Liver (tissue), 9 donors: ENCODE data around the gene CSNK1G1. TPM values are rescaled to one million over a fixed set of nuclear protein-coding genes. Genes with fewer than 3 reads are reported as not detected.

Experiments
- DNase-seq: peaks from one replicate; pipeline ENCODE4 v3.0.0-alpha.2; 2017; ENCODE audit warnings: low spot score
- H3K27ac ChIP-seq, 2 donors: one replicate each; pipeline ENCODE4 v1.7.0; 2013; ENCODE audit warnings: inconsistent platforms in 2 of 2, low read length in 2 of 2, control low read depth in 1 of 2, low read depth in 1 of 2, mild to moderate bottlenecking in 1 of 2
- H3K27me3 ChIP-seq, 4 donors: one replicate each; pipeline versions ENCODE4 v1.6.1 to v1.7.0; 2013; ENCODE audit warnings: low read length in 3 of 4, inconsistent platforms in 1 of 4, mild to moderate bottlenecking in 1 of 4, moderate library complexity in 1 of 4; ENCODE audit not compliant: control insufficient read depth in 4 of 4, insufficient read depth in 4 of 4
- H3K36me3 ChIP-seq, 4 donors: one replicate each; pipeline versions ENCODE4 v1.6.1 to v1.7.0; 2013; ENCODE audit warnings: low read length in 3 of 4, mild to moderate bottlenecking in 3 of 4, low read depth in 1 of 4, moderate library complexity in 1 of 4; ENCODE audit not compliant: control insufficient read depth in 4 of 4, insufficient read depth in 3 of 4
- H3K4me1 ChIP-seq, 4 donors: one replicate each; pipeline versions ENCODE4 v1.6.1 to v1.7.0; 2013; ENCODE audit warnings: low read length in 3 of 4, mild to moderate bottlenecking in 3 of 4, moderate library complexity in 1 of 4; ENCODE audit not compliant: control insufficient read depth in 4 of 4, insufficient read depth in 4 of 4
- H3K4me3 ChIP-seq, 3 donors: one replicate each; pipeline versions ENCODE4 v1.6.1 to v1.7.0; 2013; ENCODE audit warnings: low read length in 3 of 3, control low read depth in 1 of 3, low read depth in 1 of 3, mild to moderate bottlenecking in 1 of 3
- H3K9ac ChIP-seq, 2 donors: one replicate each; pipeline ENCODE4 v1.7.0; 2013; ENCODE audit warnings: low read length in 2 of 2, mild to moderate bottlenecking in 2 of 2, moderate library complexity in 2 of 2, control low read depth in 1 of 2, low read depth in 1 of 2
- H3K9me3 ChIP-seq, 4 donors: one replicate each; pipeline versions ENCODE4 v1.6.1 to v1.7.0; 2013; ENCODE audit warnings: low read length in 3 of 4; ENCODE audit not compliant: control insufficient read depth in 4 of 4
- EGR1 ChIP-seq, 2 donors: IDR thresholded peaks; 2 replicates each; pipeline ENCODE4 v1.6.1; 2016 to 2018; ENCODE audit warnings: antibody characterized with exemption in 2 of 2, low read depth in 2 of 2
- FOXA1 ChIP-seq: IDR thresholded peaks from 2 replicates; pipeline ENCODE4 v1.6.1; 2016; ENCODE audit warnings: antibody characterized with exemption
- FOXA2 ChIP-seq: IDR thresholded peaks from 2 replicates; pipeline ENCODE4 v1.6.1; 2016; ENCODE audit warnings: antibody characterized with exemption
- GABPA ChIP-seq, 2 donors: IDR thresholded peaks in 1 of 2; conservative IDR thresholded peaks in 1 of 2; 2 replicates each; pipeline ENCODE4 v1.6.1; 2016; ENCODE audit warnings: antibody characterized with exemption in 2 of 2, mild to moderate bottlenecking in 1 of 2, moderate library complexity in 1 of 2
- HNF4A ChIP-seq, 2 donors: conservative IDR thresholded peaks; 2 replicates each; pipeline ENCODE4 v1.6.1; 2016; ENCODE audit warnings: antibody characterized with exemption in 2 of 2, mild to moderate bottlenecking in 2 of 2
- HNF4G ChIP-seq: IDR thresholded peaks from 2 replicates; pipeline ENCODE4 v1.6.1; 2016; ENCODE audit warnings: antibody characterized with exemption
- JUND ChIP-seq, 2 donors: IDR thresholded peaks; 2 replicates each; pipeline ENCODE4 v1.6.1; 2016; ENCODE audit warnings: antibody characterized with exemption in 2 of 2
- NR2F2 ChIP-seq: IDR thresholded peaks from 2 replicates; pipeline ENCODE4 v1.6.1; 2016; ENCODE audit warnings: antibody characterized with exemption
- RAD21 ChIP-seq, 2 donors: IDR thresholded peaks; 2 replicates each; pipeline ENCODE4 v1.6.1; 2016; ENCODE audit warnings: antibody characterized with exemption in 2 of 2, mild to moderate bottlenecking in 2 of 2
- RXRA ChIP-seq, 2 donors: IDR thresholded peaks; 2 replicates each; pipeline ENCODE4 v1.6.1; 2017 to 2018; ENCODE audit warnings: antibody characterized with exemption in 2 of 2, mild to moderate bottlenecking in 1 of 2
- SP1 ChIP-seq: IDR thresholded peaks from 2 replicates; pipeline ENCODE4 v1.6.1; 2018; ENCODE audit warnings: antibody characterized with exemption, mild to moderate bottlenecking
- TAF1 ChIP-seq: conservative IDR thresholded peaks from 2 replicates; pipeline ENCODE4 v1.6.1; 2016; ENCODE audit warnings: antibody characterized with exemption, mild to moderate bottlenecking
- YY1 ChIP-seq: IDR thresholded peaks from 2 replicates; pipeline ENCODE4 v1.6.1; 2016; ENCODE audit warnings: antibody characterized with exemption, mild to moderate bottlenecking
- WGBS: extraction: QIAGEN DNeasy Blood & Tissue Kit; methylation state at CpG from one replicate; pipeline ENCODE4 v1.1.7; 2013; 5-methylcytosine and 5-hydroxymethylcytosine counted together
- polyA plus RNA-seq, 2 donors: library from polyadenylated mRNA; stranded (reverse) in 1 of 2; unstranded in 1 of 2; fragments of 200-250 nt in 1 of 2; fragments of >200 nt in 1 of 2; fragmentation: Nextera tagmentation in 1 of 2; extraction: Ambion mirVana in 1 of 2; gene quantifications; one replicate each; pipeline versions ENCODE4 v1.2.1 to v1.2.3, GENCODE V29; 2013 to 2015
- total RNA-seq, 2 donors: library from RNA; depleted of rRNA; stranded (reverse); fragments of >200 nt; gene quantifications; one replicate each; pipeline ENCODE4 v1.2.3, GENCODE V29; 2014
- TF ChIP-seq, protein P1 (sequence below): IDR thresholded peaks from 2 replicates; pipeline ENCODE4 v1.6.1; 2016; ENCODE audit warnings: antibody characterized with exemption, mild to moderate bottlenecking
- TF ChIP-seq, protein P2 (sequence below): fragments of 150-350 bp; IDR thresholded peaks from 2 replicates; pipeline ENCODE4 v1.5.1; 2017; ENCODE audit warnings: improper control_type of control experiment, low read depth, low read length; ENCODE audit not compliant: missing input control
- TF ChIP-seq, protein P3 (sequence below): IDR thresholded peaks from 2 replicates; pipeline ENCODE4 v1.6.1; 2016; ENCODE audit warnings: antibody characterized with exemption
- TF ChIP-seq, protein P4 (sequence below): IDR thresholded peaks from 2 replicates; pipeline ENCODE4 v1.6.1; 2016; ENCODE audit warnings: antibody characterized with exemption
- donor health status: healthy.
- donor health status: healthy.
- donor health status: healthy.
- donor health status: healthy.
- donor health status: healthy.

Gene CSNK1G1
- total and polyA plus RNA-seq, 4 donors, result 1.7 to 9.1 (median 5.8) TPM

DNA sequence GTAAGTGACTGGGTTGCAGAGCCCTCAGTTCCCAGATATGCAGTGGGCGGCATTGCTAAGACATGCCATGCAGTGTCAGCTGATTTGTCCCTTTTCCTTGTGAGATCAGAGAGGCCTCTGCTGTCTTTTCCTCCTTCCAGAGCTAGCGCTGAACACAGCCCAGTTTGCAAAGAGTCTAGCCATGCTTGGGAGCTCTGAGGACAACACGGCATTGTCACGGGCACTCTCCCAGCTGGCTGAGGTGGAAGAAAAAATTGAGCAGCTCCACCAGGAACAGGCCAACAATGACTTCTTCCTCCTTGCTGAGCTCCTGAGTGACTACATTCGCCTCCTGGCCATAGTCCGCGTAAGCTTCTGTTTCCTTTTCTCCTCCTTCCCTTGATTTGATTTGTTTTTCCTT is 224.4 kb downstream of the CSNK1G1 start:
- H3K4me3 ChIP-seq, result no peak overlapping the region
- 94% methylated on average over 7 of the region's 7 CpGs for WGBS
- H3K36me3 ChIP-seq, result peaks cover 21 to 86% (median 76%) of the 10 kb centered on the region in 4 donors
- no peaks in the 10 kb centered on the region for H3K4me1 ChIP-seq
- no peaks in the 10 kb centered on the region for H3K27me3 ChIP-seq
- H3K9ac ChIP-seq, result no peak overlapping the region
- TF ChIP-seq, protein P1, sequence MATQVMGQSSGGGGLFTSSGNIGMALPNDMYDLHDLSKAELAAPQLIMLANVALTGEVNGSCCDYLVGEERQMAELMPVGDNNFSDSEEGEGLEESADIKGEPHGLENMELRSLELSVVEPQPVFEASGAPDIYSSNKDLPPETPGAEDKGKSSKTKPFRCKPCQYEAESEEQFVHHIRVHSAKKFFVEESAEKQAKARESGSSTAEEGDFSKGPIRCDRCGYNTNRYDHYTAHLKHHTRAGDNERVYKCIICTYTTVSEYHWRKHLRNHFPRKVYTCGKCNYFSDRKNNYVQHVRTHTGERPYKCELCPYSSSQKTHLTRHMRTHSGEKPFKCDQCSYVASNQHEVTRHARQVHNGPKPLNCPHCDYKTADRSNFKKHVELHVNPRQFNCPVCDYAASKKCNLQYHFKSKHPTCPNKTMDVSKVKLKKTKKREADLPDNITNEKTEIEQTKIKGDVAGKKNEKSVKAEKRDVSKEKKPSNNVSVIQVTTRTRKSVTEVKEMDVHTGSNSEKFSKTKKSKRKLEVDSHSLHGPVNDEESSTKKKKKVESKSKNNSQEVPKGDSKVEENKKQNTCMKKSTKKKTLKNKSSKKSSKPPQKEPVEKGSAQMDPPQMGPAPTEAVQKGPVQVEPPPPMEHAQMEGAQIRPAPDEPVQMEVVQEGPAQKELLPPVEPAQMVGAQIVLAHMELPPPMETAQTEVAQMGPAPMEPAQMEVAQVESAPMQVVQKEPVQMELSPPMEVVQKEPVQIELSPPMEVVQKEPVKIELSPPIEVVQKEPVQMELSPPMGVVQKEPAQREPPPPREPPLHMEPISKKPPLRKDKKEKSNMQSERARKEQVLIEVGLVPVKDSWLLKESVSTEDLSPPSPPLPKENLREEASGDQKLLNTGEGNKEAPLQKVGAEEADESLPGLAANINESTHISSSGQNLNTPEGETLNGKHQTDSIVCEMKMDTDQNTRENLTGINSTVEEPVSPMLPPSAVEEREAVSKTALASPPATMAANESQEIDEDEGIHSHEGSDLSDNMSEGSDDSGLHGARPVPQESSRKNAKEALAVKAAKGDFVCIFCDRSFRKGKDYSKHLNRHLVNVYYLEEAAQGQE, result no peak
- TF ChIP-seq, protein P2, sequence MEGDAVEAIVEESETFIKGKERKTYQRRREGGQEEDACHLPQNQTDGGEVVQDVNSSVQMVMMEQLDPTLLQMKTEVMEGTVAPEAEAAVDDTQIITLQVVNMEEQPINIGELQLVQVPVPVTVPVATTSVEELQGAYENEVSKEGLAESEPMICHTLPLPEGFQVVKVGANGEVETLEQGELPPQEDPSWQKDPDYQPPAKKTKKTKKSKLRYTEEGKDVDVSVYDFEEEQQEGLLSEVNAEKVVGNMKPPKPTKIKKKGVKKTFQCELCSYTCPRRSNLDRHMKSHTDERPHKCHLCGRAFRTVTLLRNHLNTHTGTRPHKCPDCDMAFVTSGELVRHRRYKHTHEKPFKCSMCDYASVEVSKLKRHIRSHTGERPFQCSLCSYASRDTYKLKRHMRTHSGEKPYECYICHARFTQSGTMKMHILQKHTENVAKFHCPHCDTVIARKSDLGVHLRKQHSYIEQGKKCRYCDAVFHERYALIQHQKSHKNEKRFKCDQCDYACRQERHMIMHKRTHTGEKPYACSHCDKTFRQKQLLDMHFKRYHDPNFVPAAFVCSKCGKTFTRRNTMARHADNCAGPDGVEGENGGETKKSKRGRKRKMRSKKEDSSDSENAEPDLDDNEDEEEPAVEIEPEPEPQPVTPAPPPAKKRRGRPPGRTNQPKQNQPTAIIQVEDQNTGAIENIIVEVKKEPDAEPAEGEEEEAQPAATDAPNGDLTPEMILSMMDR, result no peak
- no peak overlapping the region for H3K27ac ChIP-seq
- DNase-seq, result no peak
- no peaks in the 10 kb centered on the region for H3K9me3 ChIP-seq

DNA sequence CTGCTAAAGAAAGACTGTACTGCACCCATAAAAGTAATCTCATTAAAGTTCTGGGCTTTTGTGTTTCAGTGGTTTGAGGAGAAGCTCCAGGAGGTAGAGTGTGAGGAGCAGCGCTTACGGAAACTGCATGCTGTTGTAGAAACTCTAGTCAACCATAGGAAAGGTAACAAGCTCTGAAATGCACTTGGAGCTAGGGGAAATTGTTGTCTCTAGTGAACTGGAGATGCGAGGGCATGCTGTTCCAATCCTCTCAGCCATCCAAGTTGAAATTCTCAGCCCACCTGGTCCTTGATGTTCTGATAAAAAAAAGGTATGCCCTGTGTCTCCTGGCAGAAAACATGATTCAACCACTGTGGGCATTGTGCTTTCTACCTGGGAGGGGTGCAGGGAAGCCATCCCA is 225.8 kb downstream of the CSNK1G1 start:
- Histone ChIP-seq H3K36me3 (peaks cover 24 to 82% (median 75%) of the 10 kb centered on the region in 4 donors), H3K9ac (no peak overlapping the region), H3K27ac (no peak overlapping the region), H3K9me3 (no peaks in the 10 kb centered on the region), H3K4me3 (no peak overlapping the region), H3K27me3 (no peaks in the 10 kb centered on the region), H3K4me1 (no peaks in the 10 kb centered on the region)
- no peak for DNase-seq
- WGBS, result over 99% methylated on average over 3 of the region's 3 CpGs
- TF ChIP-seq, protein P3, sequence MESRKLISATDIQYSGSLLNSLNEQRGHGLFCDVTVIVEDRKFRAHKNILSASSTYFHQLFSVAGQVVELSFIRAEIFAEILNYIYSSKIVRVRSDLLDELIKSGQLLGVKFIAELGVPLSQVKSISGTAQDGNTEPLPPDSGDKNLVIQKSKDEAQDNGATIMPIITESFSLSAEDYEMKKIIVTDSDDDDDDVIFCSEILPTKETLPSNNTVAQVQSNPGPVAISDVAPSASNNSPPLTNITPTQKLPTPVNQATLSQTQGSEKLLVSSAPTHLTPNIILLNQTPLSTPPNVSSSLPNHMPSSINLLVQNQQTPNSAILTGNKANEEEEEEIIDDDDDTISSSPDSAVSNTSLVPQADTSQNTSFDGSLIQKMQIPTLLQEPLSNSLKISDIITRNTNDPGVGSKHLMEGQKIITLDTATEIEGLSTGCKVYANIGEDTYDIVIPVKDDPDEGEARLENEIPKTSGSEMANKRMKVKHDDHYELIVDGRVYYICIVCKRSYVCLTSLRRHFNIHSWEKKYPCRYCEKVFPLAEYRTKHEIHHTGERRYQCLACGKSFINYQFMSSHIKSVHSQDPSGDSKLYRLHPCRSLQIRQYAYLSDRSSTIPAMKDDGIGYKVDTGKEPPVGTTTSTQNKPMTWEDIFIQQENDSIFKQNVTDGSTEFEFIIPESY, result no peak
- TF ChIP-seq FOXA2, result no peak
- TF ChIP-seq HNF4G, result no peak
- no peak for TF ChIP-seq JUND (IDR thresholded peaks at IDR 0.05)
- TF ChIP-seq, protein P2, result no peak
- no peak for TF ChIP-seq NR2F2
- no peak for TF ChIP-seq HNF4A (conservative IDR thresholded peaks at IDR 0.05)
- TF ChIP-seq YY1, result no peak
- TF ChIP-seq RAD21 (IDR thresholded peaks at IDR 0.05), result no peak
- no peak for TF ChIP-seq FOXA1
- TF ChIP-seq, protein P1, result no peak
- TF ChIP-seq, protein P4, sequence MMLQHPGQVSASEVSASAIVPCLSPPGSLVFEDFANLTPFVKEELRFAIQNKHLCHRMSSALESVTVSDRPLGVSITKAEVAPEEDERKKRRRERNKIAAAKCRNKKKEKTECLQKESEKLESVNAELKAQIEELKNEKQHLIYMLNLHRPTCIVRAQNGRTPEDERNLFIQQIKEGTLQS, result no peak
- TF ChIP-seq TAF1, result no peak
- TF ChIP-seq GABPA (IDR thresholded peaks at IDR 0.05 in 1 of 2, conservative IDR thresholded peaks at IDR 0.05 in 1 of 2), result no peak
- TF ChIP-seq RXRA (IDR thresholded peaks at IDR 0.05), result no peak
- no peak for TF ChIP-seq SP1
- no peak for TF ChIP-seq EGR1 (IDR thresholded peaks at IDR 0.05; ENCODE audit: low read depth in 2 of 2)
